ENCODE measurements around the gene OGDH.
"Not testable (repeated sequence)": the region's sequence is repeated elsewhere in the genome, so short reads cannot be mapped to it uniquely, and the experiment has no call there.

OGDH gene

GRCh38 chr7:44727158-44727936 lies 120.9 kb downstream of the OGDH start:
- no peak overlapping the region for H3K27ac ChIP-seq (ENCODE audit: low read length)
- H3K4me1 ChIP-seq (ENCODE audit: control insufficient read depth, insufficient read depth, low read length) = no peaks in the 10 kb centered on the region
- no peak overlapping the region for H3K4me3 ChIP-seq (ENCODE audit: low read length in 2 of 2)
- no peak overlapping the region for H3K9ac ChIP-seq (ENCODE audit: low read length in 2 of 2)
- no peaks in the 10 kb centered on the region for H3K9me3 ChIP-seq (ENCODE audit: control insufficient read depth in 2 of 2, low read length in 2 of 2)
- H3K36me3 ChIP-seq (ENCODE audit: control insufficient read depth in 2 of 2, insufficient read depth in 2 of 2, low read length in 2 of 2) = no peaks in the 10 kb centered on the region
- H3K27me3 ChIP-seq (ENCODE audit: control insufficient read depth in 1 of 2, insufficient read depth in 2 of 2, low read length in 2 of 2) = no peaks in the 10 kb centered on the region

GRCh38 chr7:44727937-44728262 lies 121.5 kb downstream of the OGDH start:
- no peak overlapping the region for H3K27ac ChIP-seq (ENCODE audit: low read length)
- H3K4me1 ChIP-seq (ENCODE audit: control insufficient read depth, insufficient read depth, low read length) = no peaks in the 10 kb centered on the region
- H3K9ac ChIP-seq (ENCODE audit: low read length in 2 of 2) = no peak overlapping the region
- H3K9me3 ChIP-seq (ENCODE audit: control insufficient read depth in 2 of 2, low read length in 2 of 2) = no peaks in the 10 kb centered on the region
- H3K36me3 ChIP-seq (ENCODE audit: control insufficient read depth in 2 of 2, insufficient read depth in 2 of 2, low read length in 2 of 2) = no peaks in the 10 kb centered on the region
- no peaks in the 10 kb centered on the region for H3K27me3 ChIP-seq (ENCODE audit: control insufficient read depth in 1 of 2, insufficient read depth in 2 of 2, low read length in 2 of 2)
- no peak overlapping the region for H3K4me3 ChIP-seq (ENCODE audit: low read length in 2 of 2)

GRCh38 chr7:44729949-44730590 lies 123.6 kb downstream of the OGDH start:
- H3K27me3 ChIP-seq (ENCODE audit: control insufficient read depth in 1 of 2, insufficient read depth in 2 of 2, low read length in 2 of 2) = no peaks in the 10 kb centered on the region
- H3K36me3 ChIP-seq (ENCODE audit: control insufficient read depth in 2 of 2, insufficient read depth in 2 of 2, low read length in 2 of 2) = no peaks in the 10 kb centered on the region
- no peak overlapping the region for H3K9ac ChIP-seq (ENCODE audit: low read length in 2 of 2)
- H3K4me3 ChIP-seq (ENCODE audit: low read length in 2 of 2) = no peak overlapping the region
- H3K4me1 ChIP-seq (ENCODE audit: control insufficient read depth, insufficient read depth, low read length) = no peaks in the 10 kb centered on the region
- no peaks in the 10 kb centered on the region for H3K9me3 ChIP-seq (ENCODE audit: control insufficient read depth in 2 of 2, low read length in 2 of 2)
- H3K27ac ChIP-seq (ENCODE audit: low read length) = no peak overlapping the region

GRCh38 chr7:44732971-44733370 lies 126.5 kb downstream of the OGDH start:
- H3K36me3 ChIP-seq (ENCODE audit: control insufficient read depth in 2 of 2, insufficient read depth in 2 of 2, low read length in 2 of 2); H3K27ac ChIP-seq (ENCODE audit: low read length); H3K9ac ChIP-seq (ENCODE audit: low read length in 2 of 2); H3K4me3 ChIP-seq (ENCODE audit: low read length in 2 of 2); H3K9me3 ChIP-seq (ENCODE audit: control insufficient read depth in 2 of 2, low read length in 2 of 2); H3K4me1 ChIP-seq (ENCODE audit: control insufficient read depth, insufficient read depth, low read length); H3K27me3 ChIP-seq (ENCODE audit: control insufficient read depth in 1 of 2, insufficient read depth in 2 of 2, low read length in 2 of 2): not testable (repeated sequence)

- no peaks in the 10 kb centered on the region for H3K36me3 ChIP-seq (ENCODE audit: control insufficient read depth in 2 of 2, insufficient read depth in 2 of 2, low read length in 2 of 2)
- no peaks in the 10 kb centered on the region for H3K4me1 ChIP-seq (ENCODE audit: control insufficient read depth, insufficient read depth, low read length)
- H3K27me3 ChIP-seq (ENCODE audit: control insufficient read depth in 1 of 2, insufficient read depth in 2 of 2, low read length in 2 of 2) = no peaks in the 10 kb centered on the region
- H3K27ac ChIP-seq (ENCODE audit: low read length) = no peak overlapping the region
- H3K4me3 ChIP-seq (ENCODE audit: low read length in 2 of 2) = no peak overlapping the region
- no peaks in the 10 kb centered on the region for H3K9me3 ChIP-seq (ENCODE audit: control insufficient read depth in 2 of 2, low read length in 2 of 2)
- no peak overlapping the region for H3K9ac ChIP-seq (ENCODE audit: low read length in 2 of 2)
These were observed 127.5 kb downstream of the OGDH start for GRCh38 chr7:44733708-44734481.

- H3K27ac ChIP-seq (ENCODE audit: low read length) = no peak overlapping the region
- H3K4me1 ChIP-seq (ENCODE audit: control insufficient read depth, insufficient read depth, low read length) = no peaks in the 10 kb centered on the region
- no peaks in the 10 kb centered on the region for H3K9me3 ChIP-seq (ENCODE audit: control insufficient read depth in 2 of 2, low read length in 2 of 2)
- no peaks in the 10 kb centered on the region for H3K36me3 ChIP-seq (ENCODE audit: control insufficient read depth in 2 of 2, insufficient read depth in 2 of 2, low read length in 2 of 2)
- no peaks in the 10 kb centered on the region for H3K27me3 ChIP-seq (ENCODE audit: control insufficient read depth in 1 of 2, insufficient read depth in 2 of 2, low read length in 2 of 2)
- no peak overlapping the region for H3K4me3 ChIP-seq (ENCODE audit: low read length in 2 of 2)
- no peak overlapping the region for H3K9ac ChIP-seq (ENCODE audit: low read length in 2 of 2)
These were observed 129.2 kb downstream of the OGDH start for GRCh38 chr7:44735403-44736165.

- Histone ChIP-seq H3K9me3 (ENCODE audit: control insufficient read depth in 2 of 2, low read length in 2 of 2) (no peaks in the 10 kb centered on the region), H3K27ac (ENCODE audit: low read length) (no peak overlapping the region), H3K27me3 (ENCODE audit: control insufficient read depth in 1 of 2, insufficient read depth in 2 of 2, low read length in 2 of 2) (no peaks in the 10 kb centered on the region), H3K36me3 (ENCODE audit: control insufficient read depth in 2 of 2, insufficient read depth in 2 of 2, low read length in 2 of 2) (no peaks in the 10 kb centered on the region), H3K4me1 (ENCODE audit: control insufficient read depth, insufficient read depth, low read length) (no peaks in the 10 kb centered on the region), H3K4me3 (ENCODE audit: low read length in 2 of 2) (no peak overlapping the region), H3K9ac (ENCODE audit: low read length in 2 of 2) (no peak overlapping the region)
These were observed 130.5 kb downstream of the OGDH start for GRCh38 chr7:44736896-44737295.

- Histone ChIP-seq H3K27me3 (ENCODE audit: control insufficient read depth in 1 of 2, insufficient read depth in 2 of 2, low read length in 2 of 2) (no peaks in the 10 kb centered on the region), H3K9me3 (ENCODE audit: control insufficient read depth in 2 of 2, low read length in 2 of 2) (no peaks in the 10 kb centered on the region), H3K4me3 (ENCODE audit: low read length in 2 of 2) (no peak overlapping the region), H3K27ac (ENCODE audit: low read length) (no peak overlapping the region), H3K36me3 (ENCODE audit: control insufficient read depth in 2 of 2, insufficient read depth in 2 of 2, low read length in 2 of 2) (no peaks in the 10 kb centered on the region), H3K9ac (ENCODE audit: low read length in 2 of 2) (no peak overlapping the region), H3K4me1 (ENCODE audit: control insufficient read depth, insufficient read depth, low read length) (no peaks in the 10 kb centered on the region)
These were observed 131.8 kb downstream of the OGDH start for GRCh38 chr7:44738051-44738723.

GRCh38 chr7:44738876-44739665 lies 132.6 kb downstream of the OGDH start:
- H3K27ac ChIP-seq (ENCODE audit: low read length) = no peak overlapping the region
- H3K36me3 ChIP-seq (ENCODE audit: control insufficient read depth in 2 of 2, insufficient read depth in 2 of 2, low read length in 2 of 2) = no peaks in the 10 kb centered on the region
- no peaks in the 10 kb centered on the region for H3K9me3 ChIP-seq (ENCODE audit: control insufficient read depth in 2 of 2, low read length in 2 of 2)
- no peaks in the 10 kb centered on the region for H3K4me1 ChIP-seq (ENCODE audit: control insufficient read depth, insufficient read depth, low read length)
- no peaks in the 10 kb centered on the region for H3K27me3 ChIP-seq (ENCODE audit: control insufficient read depth in 1 of 2, insufficient read depth in 2 of 2, low read length in 2 of 2)
- no peak overlapping the region for H3K4me3 ChIP-seq (ENCODE audit: low read length in 2 of 2)
- no peak overlapping the region for H3K9ac ChIP-seq (ENCODE audit: low read length in 2 of 2)
